SK-N-SH (cell line): ENCODE results near the gene EPYC. TPM values are rescaled to one million over a fixed set of nuclear protein-coding genes. Genes with fewer than 3 reads are reported as not detected.

Experiments
- CTCF ChIA-PET: fragments of 300-600, 350-600 bp; formaldehyde crosslinking; extraction: SDS; loops from one replicate; lab custom pipeline; 2021; lab: Yijun Ruan, JAX
- POLR2A ChIA-PET: fragments of 350-600 bp; sonication (Branson Sonifier 250); formaldehyde crosslinking; extraction: SDS; loops from one replicate; lab custom pipeline; 2020; ENCODE audit warnings: antibody characterized with exemption, inconsistent platforms; lab: Yijun Ruan, JAX
- DNase-seq: peaks from one replicate; pipeline ENCODE4 v3.0.0; 2012
- H2AFZ ChIP-seq: fragments of 200-600 bp; sonication (generic); 2 replicates; pipeline ENCODE4 v1.8.1; 2016; ENCODE audit warnings: antibody characterized with exemption, mild to moderate bottlenecking, low read depth
- H3F3A ChIP-seq: fragments of 200-600 bp; sonication (generic); replicated peaks from 2 replicates; pipeline ENCODE3; 2016; ENCODE audit warnings: antibody characterized with exemption, mild to moderate bottlenecking; ENCODE audit not compliant: insufficient read depth
- H3K27ac ChIP-seq, 2 experiments: fragments of 200-500 bp in 1 of 2; fragments of 200-600 bp in 1 of 2; sonication (Bioruptor generic) in 1 of 2; sonication (generic), shearing (Covaris generic) in 1 of 2; 2 replicates each; pipeline versions ENCODE4 v1.5.1 to v1.6.1; 2014 to 2016; ENCODE audit warnings: low read depth in 2 of 2, inconsistent platforms in 1 of 2, low read length in 1 of 2, mild to moderate bottlenecking in 1 of 2, mixed read lengths in 1 of 2
- H3K27me3 ChIP-seq: fragments of 200-600 bp; sonication (generic), shearing (Covaris generic); 2 replicates; pipeline ENCODE4 v1.6.1; 2016; ENCODE audit warnings: mixed run types; ENCODE audit not compliant: insufficient read depth
- H3K36me3 ChIP-seq, 2 experiments: fragments of 200-500 bp in 1 of 2; fragments of 200-600 bp in 1 of 2; sonication (Bioruptor generic) in 1 of 2; sonication (generic) in 1 of 2; replicated peaks in 1 of 2; 2 replicates each; pipeline versions ENCODE3 to v1.5.1; 2014 to 2016; ENCODE audit warnings: low read length in 1 of 2, mild to moderate bottlenecking in 1 of 2; ENCODE audit not compliant: insufficient read depth in 2 of 2, control insufficient read depth in 1 of 2
- H3K4me1 ChIP-seq, 2 experiments: fragments of 200-500 bp in 1 of 2; fragments of 200-600 bp in 1 of 2; sonication (Bioruptor generic) in 1 of 2; sonication (generic), shearing (Covaris generic) in 1 of 2; 2 replicates each; pipeline versions ENCODE4 v1.5.1 to v1.6.1; 2014 to 2016; ENCODE audit warnings: low read depth in 1 of 2, low read length in 1 of 2, mixed run types in 1 of 2; ENCODE audit not compliant: insufficient read depth in 2 of 2, control insufficient read depth in 1 of 2
- H3K4me2 ChIP-seq: fragments of 200-600 bp; sonication (generic), shearing (Covaris generic); 2 replicates; pipeline ENCODE4 v1.6.1; 2017; ENCODE audit warnings: mixed run types
- H3K4me3 ChIP-seq, 2 experiments: fragments of 200-500 bp in 1 of 2; fragments of 200-600 bp in 1 of 2; sonication (Bioruptor generic) in 1 of 2; sonication (generic), shearing (Covaris generic) in 1 of 2; 2 replicates each; pipeline versions ENCODE4 v1.5.1 to v1.8.1; 2014 to 2016; ENCODE audit warnings: low read depth in 2 of 2, inconsistent platforms in 1 of 2, low read length in 1 of 2, mild to moderate bottlenecking in 1 of 2, mixed read lengths in 1 of 2, moderate library complexity in 1 of 2
- H3K79me2 ChIP-seq: fragments of 200-600 bp; sonication (generic); 2 replicates; pipeline ENCODE4 v1.8.1; 2017; ENCODE audit warnings: mild to moderate bottlenecking; ENCODE audit not compliant: insufficient read depth
- H3K9ac ChIP-seq: fragments of 200-600 bp; sonication (generic); 2 replicates; pipeline ENCODE4 v1.6.1; 2017; ENCODE audit warnings: mixed run types
- H3K9me2 ChIP-seq: fragments of 200-600 bp; sonication (generic); 2 replicates; pipeline ENCODE4 v1.6.1; 2017; ENCODE audit warnings: mixed run types
- H3K9me3 ChIP-seq: fragments of 200-600 bp; sonication (generic); 2 replicates; pipeline ENCODE4 v1.6.1; 2017; ENCODE audit warnings: mixed run types, mild to moderate bottlenecking, moderate library complexity
- H4K20me1 ChIP-seq: fragments of 200-600 bp; sonication (generic); 2 replicates; pipeline ENCODE4 v1.6.1; 2017; ENCODE audit warnings: mild to moderate bottlenecking, mixed run types; ENCODE audit not compliant: insufficient read depth
- CHD2 ChIP-seq: fragments of 150-350 bp; IDR thresholded peaks from 2 replicates; pipeline ENCODE4 v1.6.1; 2018; ENCODE audit warnings: low read length; ENCODE audit not compliant: partially characterized antibody
- ELF1 ChIP-seq: IDR thresholded peaks from 2 replicates; pipeline ENCODE4 v1.4.0; 2012
- FOXJ3 ChIP-seq: sonication (generic); formaldehyde crosslinking; IDR thresholded peaks from 2 replicates; pipeline ENCODE4 v1.5.1; 2020; ENCODE audit warnings: mild to moderate bottlenecking, missing genetic modification reagents
- MXI1 ChIP-seq: IDR thresholded peaks from 2 replicates; pipeline ENCODE4 v1.6.1; 2012; ENCODE audit warnings: mild to moderate bottlenecking, low read depth, low read length, improper control_type of control experiment
- NRF1 ChIP-seq: IDR thresholded peaks from 2 replicates; pipeline ENCODE4 v1.6.1; 2012; ENCODE audit warnings: low read depth, mild to moderate bottlenecking, low read length
- PBX3 ChIP-seq: IDR thresholded peaks from 2 replicates; pipeline ENCODE4; 2012
- RCOR1 ChIP-seq: fragments of 150-350 bp; IDR thresholded peaks from 2 replicates; pipeline ENCODE4 v1.6.1; 2017; ENCODE audit warnings: antibody characterized with exemption, low read length
- REST ChIP-seq: IDR thresholded peaks from 2 replicates; pipeline ENCODE4 v1.6.1; 2012; ENCODE audit warnings: mild to moderate bottlenecking, low read depth, low read length, moderate library complexity
- SMC3 ChIP-seq: IDR thresholded peaks from 2 replicates; pipeline ENCODE4 v1.6.1; 2012; ENCODE audit warnings: low read depth, low read length, improper control_type of control experiment
- TEAD4 ChIP-seq: IDR thresholded peaks from 2 replicates; pipeline ENCODE4 v1.4.0; 2012; ENCODE audit warnings: mild to moderate bottlenecking, borderline replicate concordance; ENCODE audit not compliant: insufficient read depth
- YY1 ChIP-seq: IDR thresholded peaks from 2 replicates; pipeline ENCODE4 v1.4.0; 2012; ENCODE audit warnings: low read depth, mild to moderate bottlenecking
- WGBS: methylation state at CpG from one replicate; pipeline ENCODE4 v1.1.6; 2017; ENCODE audit warnings: low lambda C conversion rate; 5-methylcytosine and 5-hydroxymethylcytosine counted together
- polyA plus RNA-seq, 3 experiments: library from polyadenylated mRNA; depleted of rRNA; stranded (reverse); fragments of >200 nt; gene quantifications; 2 replicates each; pipeline ENCODE4 v1.2.3, GENCODE V29; 2012
- TF ChIP-seq, protein P1 (sequence below): IDR thresholded peaks from 2 replicates; pipeline ENCODE4 v1.4.0; 2012; ENCODE audit warnings: low read depth, borderline replicate concordance
- TF ChIP-seq, protein P2 (sequence below): fragments of 200-600 bp; sonication (generic); IDR thresholded peaks from 2 replicates; pipeline ENCODE4 v1.6.1; 2017; ENCODE audit warnings: antibody characterized with exemption, mild to moderate bottlenecking, moderate library complexity

Gene EPYC
- polyA plus RNA-seq, 1 of the 3 experiments (the other 2 are of a cell fraction), result not detected

DNA sequence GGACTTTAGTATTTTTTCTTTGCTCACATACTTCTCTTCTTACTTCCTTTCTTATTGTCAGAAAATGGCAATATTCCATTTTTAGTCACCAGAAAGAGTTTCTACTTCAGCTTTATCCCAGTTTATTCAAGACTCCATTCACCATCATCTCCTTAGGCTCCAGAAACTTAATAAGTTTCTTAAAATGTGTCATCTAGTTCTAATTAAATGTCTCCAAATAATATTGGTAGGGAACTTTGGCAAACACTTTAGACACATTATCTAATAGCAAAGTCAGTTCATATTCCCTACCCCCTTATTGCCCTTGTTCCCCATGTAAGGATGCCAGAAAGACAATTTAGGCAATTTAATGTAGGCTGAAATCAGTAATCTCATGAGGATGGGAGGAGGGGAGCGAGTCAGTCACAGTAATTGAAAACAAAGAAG is 15.1 kb downstream of the EPYC start:
- no peaks in the 10 kb centered on the region for H3K79me2 ChIP-seq
- H3K27me3 ChIP-seq, result no peaks in the 10 kb centered on the region
- no peak overlapping the region for H3K4me3 ChIP-seq
- 88% methylated on average over 1 of the region's 1 CpG for WGBS
- no peak overlapping the region for H2AFZ ChIP-seq
- TF ChIP-seq FOXJ3 (CRISPR knock-in tag) (no peak), TEAD4 (no peak), RCOR1 (no peak), NRF1 (no peak), MXI1 (no peak), REST (no peak), YY1 (no peak), CHD2 (no peak), ELF1 (no peak), SMC3 (no peak), PBX3 (no peak)
- TF ChIP-seq, protein P1, sequence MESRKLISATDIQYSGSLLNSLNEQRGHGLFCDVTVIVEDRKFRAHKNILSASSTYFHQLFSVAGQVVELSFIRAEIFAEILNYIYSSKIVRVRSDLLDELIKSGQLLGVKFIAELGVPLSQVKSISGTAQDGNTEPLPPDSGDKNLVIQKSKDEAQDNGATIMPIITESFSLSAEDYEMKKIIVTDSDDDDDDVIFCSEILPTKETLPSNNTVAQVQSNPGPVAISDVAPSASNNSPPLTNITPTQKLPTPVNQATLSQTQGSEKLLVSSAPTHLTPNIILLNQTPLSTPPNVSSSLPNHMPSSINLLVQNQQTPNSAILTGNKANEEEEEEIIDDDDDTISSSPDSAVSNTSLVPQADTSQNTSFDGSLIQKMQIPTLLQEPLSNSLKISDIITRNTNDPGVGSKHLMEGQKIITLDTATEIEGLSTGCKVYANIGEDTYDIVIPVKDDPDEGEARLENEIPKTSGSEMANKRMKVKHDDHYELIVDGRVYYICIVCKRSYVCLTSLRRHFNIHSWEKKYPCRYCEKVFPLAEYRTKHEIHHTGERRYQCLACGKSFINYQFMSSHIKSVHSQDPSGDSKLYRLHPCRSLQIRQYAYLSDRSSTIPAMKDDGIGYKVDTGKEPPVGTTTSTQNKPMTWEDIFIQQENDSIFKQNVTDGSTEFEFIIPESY, result no peak
- TF ChIP-seq, protein P2, sequence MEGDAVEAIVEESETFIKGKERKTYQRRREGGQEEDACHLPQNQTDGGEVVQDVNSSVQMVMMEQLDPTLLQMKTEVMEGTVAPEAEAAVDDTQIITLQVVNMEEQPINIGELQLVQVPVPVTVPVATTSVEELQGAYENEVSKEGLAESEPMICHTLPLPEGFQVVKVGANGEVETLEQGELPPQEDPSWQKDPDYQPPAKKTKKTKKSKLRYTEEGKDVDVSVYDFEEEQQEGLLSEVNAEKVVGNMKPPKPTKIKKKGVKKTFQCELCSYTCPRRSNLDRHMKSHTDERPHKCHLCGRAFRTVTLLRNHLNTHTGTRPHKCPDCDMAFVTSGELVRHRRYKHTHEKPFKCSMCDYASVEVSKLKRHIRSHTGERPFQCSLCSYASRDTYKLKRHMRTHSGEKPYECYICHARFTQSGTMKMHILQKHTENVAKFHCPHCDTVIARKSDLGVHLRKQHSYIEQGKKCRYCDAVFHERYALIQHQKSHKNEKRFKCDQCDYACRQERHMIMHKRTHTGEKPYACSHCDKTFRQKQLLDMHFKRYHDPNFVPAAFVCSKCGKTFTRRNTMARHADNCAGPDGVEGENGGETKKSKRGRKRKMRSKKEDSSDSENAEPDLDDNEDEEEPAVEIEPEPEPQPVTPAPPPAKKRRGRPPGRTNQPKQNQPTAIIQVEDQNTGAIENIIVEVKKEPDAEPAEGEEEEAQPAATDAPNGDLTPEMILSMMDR, result no peak
- H3K9me2 ChIP-seq, result no peaks in the 10 kb centered on the region
- CTCF ChIA-PET, result interaction anchor here (1.0 kb wide), 1 partner anchor 10 kb away, joined by 4 read pairs; no protein-coding TSS in a partner anchor
- H3K9ac ChIP-seq, result no peak overlapping the region
- no peaks in the 10 kb centered on the region for H4K20me1 ChIP-seq
- H3K9me3 ChIP-seq, result no peaks in the 10 kb centered on the region
- POLR2A ChIA-PET, result no interaction called here
- H3K4me2 ChIP-seq, result no peak overlapping the region
- no peak overlapping the region for H3K27ac ChIP-seq
- H3F3A ChIP-seq, result no peaks in the 10 kb centered on the region
- H3K36me3 ChIP-seq, result no peaks in the 10 kb centered on the region
- H3K4me1 ChIP-seq, result no peaks in the 10 kb centered on the region
- no peak for DNase-seq
